HFFc6 (cell line): ENCODE results near the gene UMODL1. TPM values are rescaled to one million over a fixed set of nuclear protein-coding genes. Genes with fewer than 3 reads are reported as not detected.

Experiments
- DNase-seq: peaks from one replicate; pipeline ENCODE4 v3.0.0-alpha.2; 2018
- H3K27ac Mint-ChIP-seq: 2 replicates; pipeline ENCODE4 v1.8.0; 2020; ENCODE audit warnings: mild to moderate bottlenecking, mixed read lengths
- H3K27me3 Mint-ChIP-seq: 2 replicates; pipeline ENCODE4 v1.8.0; 2021; ENCODE audit warnings: mild to moderate bottlenecking, moderate library complexity, mixed read lengths; ENCODE audit not compliant: insufficient read depth
- H3K36me3 Mint-ChIP-seq: 2 replicates; pipeline ENCODE4 v1.8.0; 2021; ENCODE audit warnings: low read depth, mixed read lengths
- H3K4me1 Mint-ChIP-seq: 2 replicates; pipeline ENCODE4 v1.8.0; 2020; ENCODE audit warnings: low read depth, mixed read lengths
- H3K4me3 Mint-ChIP-seq: 2 replicates; pipeline ENCODE4 v1.8.0; 2020; ENCODE audit warnings: mild to moderate bottlenecking, moderate library complexity, mixed read lengths
- H3K9me3 Mint-ChIP-seq: 2 replicates; pipeline ENCODE4 v1.8.0; 2020; ENCODE audit warnings: mild to moderate bottlenecking, mixed read lengths
- CTCF ChIP-seq: fragments of 200-600 bp; sonication (generic); IDR thresholded peaks from 2 replicates; pipeline ENCODE4 v1.5.0; 2021; ENCODE audit warnings: antibody characterized with exemption, mild to moderate bottlenecking
- total RNA-seq, 6 experiments: library from RNA; stranded (reverse); fragmentation: NEBNext Ultra II Directional; extraction: Animal tissue kit (Norgen Biotek cat#: 25700); gene quantifications; 2 replicates in 1 of 6; 3 replicates in 5 of 6; pipeline ENCODE4 v1.2.3, GENCODE V29; 2021

The UMODL1 gene
- total RNA-seq, 6 experiments from 2014 or later, result not detected

- no peak for DNase-seq
- TF ChIP-seq CTCF, result no peak
- peaks cover 11% of the 10 kb centered on the region for H3K4me1 Mint-ChIP-seq
- H3K27ac Mint-ChIP-seq, result peak overlapping the region; percentile 18; the same call in 1 of the 2 replicates
- H3K27me3 Mint-ChIP-seq, result peaks cover 46% of the 10 kb centered on the region
- H3K36me3 Mint-ChIP-seq, result no peaks in the 10 kb centered on the region; the same call in 1 of the 2 replicates
- no peak overlapping the region; the same call in 1 of the 2 replicates for H3K4me3 Mint-ChIP-seq
- no peaks in the 10 kb centered on the region for H3K9me3 Mint-ChIP-seq
These were observed 14.0 kb upstream of the UMODL1 start for GRCh38 chr21:42056996-42057689.

- Mint-ChIP-seq H3K27ac (no peak overlapping the region), H3K9me3 (no peaks in the 10 kb centered on the region), H3K36me3 (no peaks in the 10 kb centered on the region; the same call in 1 of the 2 replicates), H3K4me1 (peaks cover 11% of the 10 kb centered on the region), H3K27me3 (peaks cover 52% of the 10 kb centered on the region), H3K4me3 (no peak overlapping the region)
- no peak for DNase-seq
- no peak for TF ChIP-seq CTCF
These were observed 13.2 kb upstream of the UMODL1 start for GRCh38 chr21:42057851-42058437.

- H3K36me3 Mint-ChIP-seq, result no peaks in the 10 kb centered on the region; the same call in 1 of the 2 replicates
- H3K9me3 Mint-ChIP-seq, result no peaks in the 10 kb centered on the region
- DNase-seq, result no peak
- peaks cover 11% of the 10 kb centered on the region for H3K4me1 Mint-ChIP-seq
- TF ChIP-seq CTCF, result no peak
- H3K4me3 Mint-ChIP-seq, result no peak overlapping the region
- H3K27ac Mint-ChIP-seq, result no peak overlapping the region
- H3K27me3 Mint-ChIP-seq, result peaks cover 52% of the 10 kb centered on the region
These were observed 12.4 kb upstream of the UMODL1 start for GRCh38 chr21:42058631-42059111.

- no peak for DNase-seq
- no peak overlapping the region for H3K27ac Mint-ChIP-seq
- H3K36me3 Mint-ChIP-seq, result no peaks in the 10 kb centered on the region; the same call in 1 of the 2 replicates
These were observed 12.0 kb upstream of the UMODL1 start for GRCh38 chr21:42059141-42059540.

GRCh38 chr21:42059721-42060120 lies 11.4 kb upstream of the UMODL1 start:
- H3K4me1 Mint-ChIP-seq, result peaks cover 11% of the 10 kb centered on the region
- no peak for DNase-seq

More at GRCh38 chr21:42059141-42059540, 12.0 kb upstream of the UMODL1 start:
- Mint-ChIP-seq H3K27me3 (peaks cover 56% of the 10 kb centered on the region), H3K4me3 (no peak overlapping the region), H3K9me3 (no peaks in the 10 kb centered on the region), H3K4me1 (peaks cover 11% of the 10 kb centered on the region)
- TF ChIP-seq CTCF, result no peak

More at GRCh38 chr21:42059721-42060120, 11.4 kb upstream of the UMODL1 start:
- Mint-ChIP-seq H3K36me3 (no peaks in the 10 kb centered on the region; the same call in 1 of the 2 replicates), H3K27ac (no peak overlapping the region), H3K9me3 (no peaks in the 10 kb centered on the region), H3K4me3 (no peak overlapping the region), H3K27me3 (peaks cover 59% of the 10 kb centered on the region)
- TF ChIP-seq CTCF, result no peak
